ENCODE measurements around the gene ACSL1. TPM values are rescaled to one million over a fixed set of nuclear protein-coding genes. Genes with fewer than 3 reads are reported as not detected.
A peak's percentile ranks its signal among the peaks of the same experiment; 100 is the strongest.

ACSL1 gene
- total and polyA plus RNA-seq, 2 experiments from 2014 or later = 6.2 to 13.1 TPM

GRCh38 chr4:184825141-184825895 lies 450 bp downstream of the ACSL1 start:
- H3K27me3 ChIP-seq (ENCODE audit: insufficient read depth) = peaks cover 55% of the 10 kb centered on the region
- no peaks in the 10 kb centered on the region for H3K79me2 ChIP-seq (replicated peaks; ENCODE audit: insufficient read depth)
- ATAC-seq (peak; percentile 57), DNase-seq (ENCODE audit: low spot score) (peak; percentile 54)
- H3K4me1 Mint-ChIP-seq = peaks cover 3% of the 10 kb centered on the region; the same call in 1 of the 3 replicates
- TF ChIP-seq, protein P1, sequence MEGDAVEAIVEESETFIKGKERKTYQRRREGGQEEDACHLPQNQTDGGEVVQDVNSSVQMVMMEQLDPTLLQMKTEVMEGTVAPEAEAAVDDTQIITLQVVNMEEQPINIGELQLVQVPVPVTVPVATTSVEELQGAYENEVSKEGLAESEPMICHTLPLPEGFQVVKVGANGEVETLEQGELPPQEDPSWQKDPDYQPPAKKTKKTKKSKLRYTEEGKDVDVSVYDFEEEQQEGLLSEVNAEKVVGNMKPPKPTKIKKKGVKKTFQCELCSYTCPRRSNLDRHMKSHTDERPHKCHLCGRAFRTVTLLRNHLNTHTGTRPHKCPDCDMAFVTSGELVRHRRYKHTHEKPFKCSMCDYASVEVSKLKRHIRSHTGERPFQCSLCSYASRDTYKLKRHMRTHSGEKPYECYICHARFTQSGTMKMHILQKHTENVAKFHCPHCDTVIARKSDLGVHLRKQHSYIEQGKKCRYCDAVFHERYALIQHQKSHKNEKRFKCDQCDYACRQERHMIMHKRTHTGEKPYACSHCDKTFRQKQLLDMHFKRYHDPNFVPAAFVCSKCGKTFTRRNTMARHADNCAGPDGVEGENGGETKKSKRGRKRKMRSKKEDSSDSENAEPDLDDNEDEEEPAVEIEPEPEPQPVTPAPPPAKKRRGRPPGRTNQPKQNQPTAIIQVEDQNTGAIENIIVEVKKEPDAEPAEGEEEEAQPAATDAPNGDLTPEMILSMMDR (conservative IDR thresholded peaks at IDR 0.05; ENCODE audit: low read depth in 2 of 2) = no peak
- TF ChIP-seq STAT1 (IDR thresholded peaks at IDR 0.05; ENCODE audit: unreplicated experiment) (no peak), EZH2 (IDR thresholded peaks at IDR 0.05; ENCODE audit: low read depth, unreplicated experiment) (no peak), REST (IDR thresholded peaks at IDR 0.05; ENCODE audit: unreplicated experiment) (no peak), EZH2phosphoT487 (IDR thresholded peaks at IDR 0.05; ENCODE audit: unreplicated experiment) (no peak), NANOG (IDR thresholded peaks at IDR 0.05; ENCODE audit: borderline replicate concordance) (no peak), POLR2AphosphoS5 (IDR thresholded peaks at IDR 0.05; ENCODE audit: low read depth) (no peak), ZNF331 (CRISPR knock-in tag; IDR thresholded peaks at IDR 0.05; ENCODE audit: low read depth) (no peak), JUNB (IDR thresholded peaks at IDR 0.05; ENCODE audit: unreplicated experiment) (no peak), ZNF114 (CRISPR knock-in tag; IDR thresholded peaks at IDR 0.05) (no peak), CREB1 (CRISPR knock-in tag; IDR thresholded peaks at IDR 0.05; ENCODE audit: low read depth) (no peak)
- TF ChIP-seq, protein P2, sequence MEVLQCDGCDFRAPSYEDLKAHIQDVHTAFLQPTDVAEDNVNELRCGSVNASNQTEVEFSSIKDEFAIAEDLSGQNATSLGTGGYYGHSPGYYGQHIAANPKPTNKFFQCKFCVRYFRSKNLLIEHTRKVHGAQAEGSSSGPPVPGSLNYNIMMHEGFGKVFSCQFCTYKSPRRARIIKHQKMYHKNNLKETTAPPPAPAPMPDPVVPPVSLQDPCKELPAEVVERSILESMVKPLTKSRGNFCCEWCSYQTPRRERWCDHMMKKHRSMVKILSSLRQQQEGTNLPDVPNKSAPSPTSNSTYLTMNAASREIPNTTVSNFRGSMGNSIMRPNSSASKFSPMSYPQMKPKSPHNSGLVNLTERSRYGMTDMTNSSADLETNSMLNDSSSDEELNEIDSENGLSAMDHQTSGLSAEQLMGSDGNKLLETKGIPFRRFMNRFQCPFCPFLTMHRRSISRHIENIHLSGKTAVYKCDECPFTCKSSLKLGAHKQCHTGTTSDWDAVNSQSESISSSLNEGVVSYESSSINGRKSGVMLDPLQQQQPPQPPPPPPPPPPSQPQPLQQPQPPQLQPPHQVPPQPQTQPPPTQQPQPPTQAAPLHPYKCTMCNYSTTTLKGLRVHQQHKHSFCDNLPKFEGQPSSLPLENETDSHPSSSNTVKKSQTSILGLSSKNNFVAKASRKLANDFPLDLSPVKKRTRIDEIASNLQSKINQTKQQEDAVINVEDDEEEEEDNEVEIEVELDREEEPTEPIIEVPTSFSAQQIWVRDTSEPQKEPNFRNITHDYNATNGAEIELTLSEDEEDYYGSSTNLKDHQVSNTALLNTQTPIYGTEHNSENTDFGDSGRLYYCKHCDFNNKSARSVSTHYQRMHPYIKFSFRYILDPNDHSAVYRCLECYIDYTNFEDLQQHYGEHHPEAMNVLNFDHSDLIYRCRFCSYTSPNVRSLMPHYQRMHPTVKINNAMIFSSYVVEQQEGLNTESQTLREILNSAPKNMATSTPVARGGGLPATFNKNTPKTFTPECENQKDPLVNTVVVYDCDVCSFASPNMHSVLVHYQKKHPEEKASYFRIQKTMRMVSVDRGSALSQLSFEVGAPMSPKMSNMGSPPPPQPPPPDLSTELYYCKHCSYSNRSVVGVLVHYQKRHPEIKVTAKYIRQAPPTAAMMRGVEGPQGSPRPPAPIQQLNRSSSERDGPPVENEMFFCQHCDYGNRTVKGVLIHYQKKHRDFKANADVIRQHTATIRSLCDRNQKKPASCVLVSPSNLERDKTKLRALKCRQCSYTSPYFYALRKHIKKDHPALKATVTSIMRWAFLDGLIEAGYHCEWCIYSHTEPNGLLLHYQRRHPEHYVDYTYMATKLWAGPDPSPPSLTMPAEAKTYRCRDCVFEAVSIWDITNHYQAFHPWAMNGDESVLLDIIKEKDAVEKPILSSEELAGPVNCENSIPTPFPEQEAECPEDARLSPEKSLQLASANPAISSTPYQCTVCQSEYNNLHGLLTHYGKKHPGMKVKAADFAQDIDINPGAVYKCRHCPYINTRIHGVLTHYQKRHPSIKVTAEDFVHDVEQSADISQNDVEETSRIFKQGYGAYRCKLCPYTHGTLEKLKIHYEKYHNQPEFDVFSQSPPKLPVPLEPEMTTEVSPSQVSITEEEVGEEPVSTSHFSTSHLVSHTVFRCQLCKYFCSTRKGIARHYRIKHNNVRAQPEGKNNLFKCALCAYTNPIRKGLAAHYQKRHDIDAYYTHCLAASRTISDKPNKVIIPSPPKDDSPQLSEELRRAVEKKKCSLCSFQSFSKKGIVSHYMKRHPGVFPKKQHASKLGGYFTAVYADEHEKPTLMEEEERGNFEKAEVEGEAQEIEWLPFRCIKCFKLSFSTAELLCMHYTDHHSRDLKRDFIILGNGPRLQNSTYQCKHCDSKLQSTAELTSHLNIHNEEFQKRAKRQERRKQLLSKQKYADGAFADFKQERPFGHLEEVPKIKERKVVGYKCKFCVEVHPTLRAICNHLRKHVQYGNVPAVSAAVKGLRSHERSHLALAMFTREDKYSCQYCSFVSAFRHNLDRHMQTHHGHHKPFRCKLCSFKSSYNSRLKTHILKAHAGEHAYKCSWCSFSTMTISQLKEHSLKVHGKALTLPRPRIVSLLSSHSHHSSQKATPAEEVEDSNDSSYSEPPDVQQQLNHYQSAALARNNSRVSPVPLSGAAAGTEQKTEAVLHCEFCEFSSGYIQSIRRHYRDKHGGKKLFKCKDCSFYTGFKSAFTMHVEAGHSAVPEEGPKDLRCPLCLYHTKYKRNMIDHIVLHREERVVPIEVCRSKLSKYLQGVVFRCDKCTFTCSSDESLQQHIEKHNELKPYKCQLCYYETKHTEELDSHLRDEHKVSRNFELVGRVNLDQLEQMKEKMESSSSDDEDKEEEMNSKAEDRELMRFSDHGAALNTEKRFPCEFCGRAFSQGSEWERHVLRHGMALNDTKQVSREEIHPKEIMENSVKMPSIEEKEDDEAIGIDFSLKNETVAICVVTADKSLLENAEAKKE (CRISPR knock-in tag; IDR thresholded peaks at IDR 0.05) = no peak
- TF ChIP-seq, protein P3, sequence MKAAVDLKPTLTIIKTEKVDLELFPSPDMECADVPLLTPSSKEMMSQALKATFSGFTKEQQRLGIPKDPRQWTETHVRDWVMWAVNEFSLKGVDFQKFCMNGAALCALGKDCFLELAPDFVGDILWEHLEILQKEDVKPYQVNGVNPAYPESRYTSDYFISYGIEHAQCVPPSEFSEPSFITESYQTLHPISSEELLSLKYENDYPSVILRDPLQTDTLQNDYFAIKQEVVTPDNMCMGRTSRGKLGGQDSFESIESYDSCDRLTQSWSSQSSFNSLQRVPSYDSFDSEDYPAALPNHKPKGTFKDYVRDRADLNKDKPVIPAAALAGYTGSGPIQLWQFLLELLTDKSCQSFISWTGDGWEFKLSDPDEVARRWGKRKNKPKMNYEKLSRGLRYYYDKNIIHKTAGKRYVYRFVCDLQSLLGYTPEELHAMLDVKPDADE (IDR thresholded peaks at IDR 0.05) = no peak
- H4K20me1 ChIP-seq (replicated peaks; ENCODE audit: insufficient read depth) = no peaks in the 10 kb centered on the region
- no peak overlapping the region for H3K27ac ChIP-seq (ENCODE audit: low read depth)
- no peaks in the 10 kb centered on the region; the same call in 2 of the 3 replicates for H3K36me3 Mint-ChIP-seq (ENCODE audit: low read depth)
- peak overlapping the region; percentile 88 for H2AFZ ChIP-seq
- peaks cover 35% of the 10 kb centered on the region for H3K27me3 Mint-ChIP-seq (ENCODE audit: insufficient read depth, low read depth, poor library complexity)
- H3K4me3 ChIP-seq = peak overlapping the region; percentile 71
- peak overlapping the region; percentile 69 for H3K4me3 Mint-ChIP-seq
- no peaks in the 10 kb centered on the region for H3K36me3 ChIP-seq (ENCODE audit: insufficient read depth)
- peaks cover 3% of the 10 kb centered on the region; the same call in 1 of the 2 replicates for H3K4me1 ChIP-seq (ENCODE audit: insufficient read depth)
- H3K9me3 Mint-ChIP-seq = no peaks in the 10 kb centered on the region
- no peaks in the 10 kb centered on the region for H3K9me2 ChIP-seq (ENCODE audit: insufficient read depth)
- H3F3A ChIP-seq (replicated peaks; ENCODE audit: low read depth) = no peaks in the 10 kb centered on the region
- no peak overlapping the region for H3K27ac Mint-ChIP-seq
- peak overlapping the region; percentile 81 for H3K4me2 ChIP-seq

Measured in GM23338 (cell line).